RCC 7860 (cell line): ENCODE measurements around the gene TMEM213.
A peak's percentile ranks its signal among the peaks of the same experiment; 100 is the strongest.

ENCODE experiments used
- DNase-seq: peaks from one replicate; pipeline ENCODE4 v3.0.0-alpha.2; 2015; ENCODE audit warnings: low spot score
- FAIRE-seq: peaks from 2 replicates; lab custom pipeline; 2012; peaks lifted over from hg19 to GRCh38; lab: Jason Lieb, UNC

Gene TMEM213

DNA sequence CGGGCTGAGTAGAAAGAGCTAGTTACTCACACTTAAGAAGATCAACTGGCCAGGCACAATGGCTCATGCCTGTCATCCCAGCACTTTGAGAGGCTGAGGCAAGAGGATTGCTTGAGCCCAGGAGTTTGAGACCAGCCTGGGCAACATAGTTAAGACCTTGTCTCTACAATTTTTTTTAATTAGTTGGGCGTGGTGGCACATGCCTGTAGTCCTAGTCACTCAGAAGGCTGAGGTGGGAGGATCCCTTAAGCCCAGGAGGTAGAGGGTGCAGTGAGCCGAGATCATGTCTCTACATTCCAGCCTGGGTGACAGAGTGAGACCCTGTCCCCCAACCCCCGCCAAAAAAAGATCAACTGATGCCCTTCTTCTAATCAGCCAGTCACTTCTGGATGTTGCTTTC, 74.8 kb downstream of the TMEM213 start:
- no peak for FAIRE-seq
- peak; percentile 70 for DNase-seq

DNA sequence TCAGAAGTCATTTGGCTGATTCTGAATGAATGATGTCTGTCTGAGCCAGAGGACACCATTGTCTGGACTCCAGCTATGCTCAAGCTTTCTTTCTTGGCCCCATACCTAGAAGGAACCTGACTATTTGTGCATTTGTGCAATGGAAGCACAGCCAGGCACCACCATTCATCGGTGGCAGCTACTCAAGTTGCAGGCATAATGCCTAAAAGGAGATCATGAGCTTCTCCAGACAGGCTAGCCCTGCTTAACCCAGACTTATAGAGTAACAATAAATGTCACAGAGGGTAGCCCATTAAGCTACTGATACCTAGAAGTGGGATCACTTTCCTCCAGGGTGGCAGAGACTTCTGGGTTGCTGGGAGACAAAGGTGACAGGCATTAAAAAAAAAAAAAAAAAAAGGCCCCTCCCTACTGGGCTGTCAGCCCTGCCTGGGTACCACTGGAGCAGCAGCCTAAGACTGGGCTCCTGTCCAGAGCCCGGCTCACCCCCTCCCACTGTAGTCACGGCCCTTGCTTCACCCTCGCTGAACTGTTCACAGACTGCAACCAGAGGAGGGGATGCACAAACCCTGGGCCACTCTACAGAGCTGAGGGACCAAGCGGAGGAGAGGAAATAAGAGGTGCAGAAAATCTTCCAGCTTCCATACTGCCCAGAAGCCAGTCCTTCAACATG, 75.6 kb downstream of the TMEM213 start:
- no peak for FAIRE-seq
- DNase-seq = no peak

DNA sequence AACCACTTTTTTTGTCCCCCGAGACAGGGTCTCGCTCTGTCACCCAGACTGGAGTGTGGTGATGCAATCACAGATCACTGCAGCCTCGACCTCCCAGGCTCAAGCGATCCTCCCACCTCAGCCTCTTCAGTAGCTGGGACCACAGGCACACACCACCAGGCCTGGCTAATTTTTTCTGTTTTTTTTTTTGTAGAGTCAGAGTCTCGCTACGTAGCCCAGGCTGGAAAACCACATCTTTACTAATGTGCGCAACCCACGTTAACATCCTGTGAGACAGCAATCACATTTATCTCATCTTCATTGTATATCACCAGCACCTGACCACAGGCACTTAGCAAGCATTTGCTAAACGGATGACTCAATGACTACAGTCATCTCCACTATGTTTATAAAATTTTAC, 78.0 kb downstream of the TMEM213 start:
- DNase-seq (peak; percentile 98), FAIRE-seq (peak; percentile 99)

DNA sequence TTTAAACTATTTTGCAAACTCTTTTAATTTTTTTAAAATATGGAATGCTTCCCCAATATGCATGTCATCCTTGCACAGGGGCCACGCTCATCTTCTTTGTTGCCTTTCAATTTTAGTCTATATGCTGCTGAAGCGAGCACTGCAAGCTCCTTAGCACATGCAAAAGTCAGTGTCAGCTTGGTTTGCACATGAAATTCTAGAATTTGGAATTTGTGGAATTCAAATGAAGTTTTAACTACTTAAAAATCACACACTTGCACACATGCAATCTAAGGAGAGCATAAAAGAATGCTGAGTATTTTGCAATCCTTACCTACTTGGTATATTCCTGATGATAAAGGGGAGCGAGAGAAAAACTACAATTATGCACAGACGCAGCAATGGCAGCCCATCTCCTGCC, 78.5 kb downstream of the TMEM213 start:
- FAIRE-seq (no peak), DNase-seq (no peak)

DNA sequence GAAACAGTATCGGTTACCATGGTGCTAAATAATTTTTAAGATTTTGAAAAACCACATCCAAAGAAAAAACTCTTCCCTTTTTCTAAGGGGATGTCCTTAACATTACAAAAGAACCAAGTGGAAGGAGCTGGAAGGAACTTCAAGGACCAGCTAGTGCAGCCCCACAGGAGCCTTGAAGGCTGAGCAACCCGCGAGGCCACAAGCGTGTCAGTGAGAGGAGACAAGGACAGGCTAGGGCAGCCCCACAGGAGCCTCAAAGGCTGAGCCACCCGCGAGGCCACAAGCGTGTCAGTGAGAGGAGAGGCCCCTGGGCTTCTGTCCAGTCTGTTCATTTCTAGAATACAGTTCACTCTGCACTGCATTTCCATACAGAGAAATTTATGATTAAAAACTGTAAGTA, 80.3 kb downstream of the TMEM213 start:
- no peak for FAIRE-seq

DNA sequence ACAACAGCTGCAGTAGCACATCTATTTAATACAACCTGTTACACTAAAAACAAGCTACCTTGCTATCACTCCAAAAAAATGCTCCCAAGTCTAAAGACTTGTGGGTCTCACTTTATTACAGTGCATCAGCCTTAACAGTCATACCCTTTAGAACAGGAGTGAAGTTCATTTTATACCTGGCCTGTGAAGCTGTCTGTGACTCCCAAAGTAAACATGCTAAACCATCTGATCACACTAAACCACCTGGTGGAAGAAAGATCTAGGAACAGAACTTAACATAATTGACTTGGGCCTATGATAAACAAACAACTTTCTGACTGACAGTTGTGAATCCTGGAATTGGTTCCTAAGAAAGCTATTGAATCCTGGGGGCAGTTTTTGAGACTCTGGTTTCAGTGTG, 81.1 kb downstream of the TMEM213 start:
- FAIRE-seq (no peak), DNase-seq (no peak)

More for the DNA sequence above, 80.3 kb downstream of the TMEM213 start:
- no peak for DNase-seq

DNA sequence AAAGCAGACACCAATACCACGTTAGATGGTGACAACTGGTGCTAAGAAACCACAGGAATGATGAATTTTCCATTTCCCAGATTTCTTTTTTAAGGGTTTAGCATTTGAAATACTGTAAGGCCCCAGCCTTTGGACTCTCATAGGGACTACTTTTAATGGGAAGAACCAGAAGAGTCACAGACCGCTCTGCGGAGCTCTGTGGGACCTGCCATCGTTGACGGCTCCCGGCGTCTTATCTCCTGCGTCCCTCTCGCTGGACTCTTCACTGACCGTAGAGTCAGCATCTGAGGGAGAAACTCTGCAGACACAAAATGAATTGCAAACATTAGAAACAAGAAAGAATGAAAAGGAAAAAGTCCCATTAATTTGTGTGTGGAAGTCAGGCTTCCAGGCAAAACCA, 81.6 kb downstream of the TMEM213 start:
- no peak for FAIRE-seq
- DNase-seq = no peak

DNA sequence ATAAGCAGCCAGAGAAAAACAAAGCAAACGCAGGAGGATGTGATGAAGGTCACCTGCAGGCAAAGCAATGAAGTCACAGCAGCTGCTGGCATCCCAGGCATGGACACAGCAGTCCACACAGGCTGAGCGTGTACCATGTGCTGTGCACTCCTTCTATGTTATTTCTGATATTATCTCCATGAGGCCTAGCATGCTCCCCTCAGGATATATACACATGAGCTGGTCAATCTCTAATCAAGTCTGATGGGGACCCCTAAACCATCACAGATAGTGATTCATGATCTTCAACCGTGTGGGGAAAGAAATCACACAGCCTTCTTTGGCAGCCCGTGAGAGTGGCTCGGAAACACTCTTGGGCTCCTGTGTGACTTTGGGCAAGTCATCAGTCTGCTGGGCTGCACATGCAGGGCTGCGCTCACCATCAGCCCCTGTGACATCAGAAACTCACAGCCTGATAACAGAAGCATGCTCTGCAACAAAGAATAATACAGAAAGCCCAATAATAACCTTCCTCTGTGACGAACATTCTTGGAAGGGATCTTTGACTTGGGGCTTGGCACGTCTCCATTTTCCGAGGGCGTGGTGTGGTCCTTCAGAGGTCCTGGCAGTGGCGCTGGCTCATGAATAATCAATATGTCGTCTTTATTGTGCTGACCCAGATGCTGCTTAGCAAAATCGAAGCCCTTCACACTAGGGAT, 83.2 kb downstream of the TMEM213 start:
- DNase-seq (no peak), FAIRE-seq (no peak)

DNA sequence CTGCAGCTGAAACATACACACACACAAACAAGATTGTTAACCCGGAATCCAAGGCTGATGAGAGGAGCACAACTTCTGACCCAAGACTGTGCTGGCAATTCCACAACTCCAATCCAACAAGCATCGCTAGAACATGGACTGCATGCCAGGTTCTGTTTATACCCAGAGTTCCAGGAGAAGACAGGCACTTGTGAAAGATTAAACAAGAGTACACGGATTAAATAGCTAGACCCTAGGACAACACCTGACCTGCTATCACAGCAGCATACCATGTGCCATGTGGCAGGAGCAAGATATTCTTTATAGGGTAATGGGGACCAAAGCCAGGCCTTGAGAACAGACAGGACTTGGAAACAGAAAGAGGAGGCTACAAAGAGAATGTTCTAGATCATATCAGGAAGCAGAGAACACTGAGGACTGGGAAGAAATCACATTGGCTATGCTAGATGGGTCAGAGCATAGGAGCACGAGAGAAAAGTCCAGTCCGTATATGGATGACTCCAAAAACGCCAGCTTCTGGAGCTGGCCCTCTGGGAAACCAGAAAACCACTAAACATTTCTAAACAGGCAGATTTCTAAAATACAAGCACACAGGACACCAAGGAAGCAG, 83.9 kb downstream of the TMEM213 start:
- no peak for FAIRE-seq
- no peak for DNase-seq

DNA sequence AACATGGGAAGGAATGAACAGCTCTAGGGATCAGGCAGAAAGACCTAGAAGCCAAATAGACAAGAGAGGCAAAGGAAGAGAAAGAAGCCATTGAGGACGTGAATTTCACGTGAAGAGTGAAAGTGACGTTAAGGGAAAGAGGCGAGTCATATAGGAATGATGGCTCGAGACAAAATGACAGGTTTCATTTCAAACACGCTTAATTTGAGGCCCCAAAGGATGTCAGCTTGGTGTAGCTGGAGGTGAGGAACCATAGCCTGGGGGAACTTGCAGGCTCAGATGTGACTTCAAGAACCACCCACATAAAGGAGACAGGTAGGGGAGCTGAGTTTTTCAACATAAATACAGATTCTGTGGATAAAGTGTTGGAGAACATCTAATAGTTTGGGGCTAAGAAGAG, 84.5 kb downstream of the TMEM213 start:
- FAIRE-seq (no peak), DNase-seq (no peak)

DNA sequence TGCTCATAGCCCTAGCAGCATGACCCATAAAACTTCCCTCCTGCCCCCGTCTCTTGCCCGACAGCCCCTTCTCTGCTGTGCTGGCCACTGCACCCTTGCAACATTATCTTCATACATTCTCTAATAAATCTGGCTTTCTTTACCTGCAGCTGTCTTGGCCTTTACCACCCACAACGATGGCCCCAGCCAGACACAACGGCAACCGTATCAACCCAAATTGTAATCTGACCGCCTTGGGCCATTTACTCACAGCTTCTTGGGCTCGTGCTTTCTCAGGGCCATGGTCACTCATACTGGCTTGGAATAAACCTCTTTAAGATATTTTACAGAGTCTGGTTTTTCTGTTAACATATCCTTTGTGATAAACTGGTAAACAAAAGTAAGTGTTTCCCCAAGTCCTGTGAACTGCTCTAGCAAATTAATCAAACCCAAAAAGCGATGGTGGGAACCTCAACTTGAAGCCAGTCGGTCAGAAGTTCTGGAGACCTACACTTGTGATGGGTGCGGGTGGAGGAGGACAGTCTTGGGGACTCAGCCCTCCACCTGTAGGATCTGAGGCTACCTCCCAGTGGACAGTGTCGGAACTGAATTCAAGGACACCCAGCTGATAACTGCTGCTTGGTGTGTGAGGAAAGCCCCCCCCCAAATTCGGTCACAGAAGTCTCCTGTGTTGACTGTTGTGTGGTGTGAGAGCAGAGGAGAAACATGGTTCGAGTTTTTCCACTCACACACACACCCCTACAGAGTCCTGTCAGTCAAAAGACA, 87.8 kb downstream of the TMEM213 start:
- FAIRE-seq (no peak), DNase-seq (no peak)

DNA sequence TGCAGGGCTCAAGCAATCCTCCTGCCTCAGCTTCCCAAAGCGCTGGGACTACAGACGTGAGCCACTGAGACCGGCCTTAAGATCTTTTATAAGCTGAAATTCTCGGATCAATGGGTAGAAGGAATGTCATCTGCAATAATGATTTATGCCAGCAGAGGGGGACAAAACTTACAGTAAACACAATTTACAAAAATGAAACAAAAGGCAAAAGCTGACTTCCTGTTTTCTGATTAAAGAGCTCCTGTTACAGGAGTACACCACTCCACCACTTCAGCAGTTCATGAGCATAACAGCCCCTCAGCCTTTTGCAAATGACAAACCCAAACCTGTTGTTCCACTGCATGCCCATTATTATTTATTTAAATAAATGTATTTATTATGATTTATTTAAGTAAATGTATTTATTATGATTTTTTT, 88.7 kb downstream of the TMEM213 start:
- peak; percentile 65 for DNase-seq
- peak; percentile 51 for FAIRE-seq

DNA sequence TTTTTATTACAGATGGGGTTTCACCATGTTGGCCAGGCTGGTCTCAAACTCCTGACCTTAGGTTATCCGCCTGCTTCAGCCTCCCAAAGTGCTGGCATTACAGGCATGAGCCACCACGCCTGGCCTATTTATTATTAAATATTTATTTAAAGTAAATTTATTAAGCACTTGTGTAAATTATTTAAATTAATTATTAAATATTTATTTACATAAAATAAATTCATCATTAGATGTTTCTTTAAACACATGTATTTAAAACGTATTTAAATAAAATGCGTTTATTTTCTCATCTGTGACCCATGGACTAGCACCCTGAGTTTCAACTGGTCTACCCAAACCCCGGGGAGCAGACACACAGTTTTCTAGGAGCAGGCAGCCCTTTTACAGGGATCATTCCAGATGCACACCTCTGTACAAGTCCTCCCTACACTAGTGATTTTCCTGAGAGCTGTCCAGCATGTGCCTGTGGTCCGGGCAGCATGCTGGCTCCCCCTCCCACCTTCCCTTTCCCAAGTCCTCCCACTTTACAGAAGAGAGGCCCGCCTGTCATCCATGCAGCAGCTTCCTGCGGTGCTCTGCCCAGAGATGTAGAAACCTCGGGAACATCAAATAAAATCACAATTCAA, 89.4 kb downstream of the TMEM213 start:
- FAIRE-seq (no peak), DNase-seq (no peak)
